NCI-H128 (cell line): ENCODE results near the gene GLOD4.
"Not testable (repeated sequence)": the region's sequence is repeated elsewhere in the genome, so short reads cannot be mapped to it uniquely, and the experiment has no call there.

Source experiments
- DNase-seq: peaks from one replicate; lab custom pipeline; 2025; ENCODE audit not compliant: unreplicated experiment; lab: John Stamatoyannopoulos, UW

GLOD4 gene

GRCh38 chr17:778096-778495 is 4.0 kb downstream of the GLOD4 start:
- DNase-seq = no peak

GRCh38 chr17:774313-774584 is 7.8 kb downstream of the GLOD4 start:
- no peak for DNase-seq

GRCh38 chr17:773467-774312 is 8.4 kb downstream of the GLOD4 start:
- DNase-seq = no peak

GRCh38 chr17:773016-773415 is 9.1 kb downstream of the GLOD4 start:
- no peak for DNase-seq

- no peak for DNase-seq
Observed at GRCh38 chr17:767076-767475, 15.0 kb downstream of the GLOD4 start.

GRCh38 chr17:760371-760770 is 21.7 kb downstream of the GLOD4 start:
- DNase-seq = no peak

GRCh38 chr17:759964-760363 is 22.1 kb downstream of the GLOD4 start:
- no peak for DNase-seq

GRCh38 chr17:756010-756567 is 26.0 kb downstream of the GLOD4 start:
- not testable (repeated sequence) for DNase-seq

- not testable (repeated sequence) for DNase-seq
Observed at GRCh38 chr17:755319-755961, 26.6 kb downstream of the GLOD4 start.

- DNase-seq = no peak
Observed at GRCh38 chr17:753418-753817, 28.7 kb downstream of the GLOD4 start.

GRCh38 chr17:752620-753219 is 29.4 kb downstream of the GLOD4 start:
- DNase-seq = peak; percentile 24

- peak; percentile 68 for DNase-seq
Observed at GRCh38 chr17:752002-752619, 30.0 kb downstream of the GLOD4 start, which contains the start of gene GEMIN4. Gene GEMIN4 (minus strand): TSS chr17:752264. CDS start chr17:752142, 122 bp downstream.

- DNase-seq = no peak
Observed at GRCh38 chr17:751269-752001, 30.6 kb downstream of the GLOD4 start.

GRCh38 chr17:750431-751037 is 31.5 kb downstream of the GLOD4 start:
- no peak for DNase-seq

- DNase-seq = not testable (repeated sequence)
Observed at GRCh38 chr17:749359-749758, 32.7 kb downstream of the GLOD4 start.

GRCh38 chr17:748604-749003 is 33.5 kb downstream of the GLOD4 start:
- not testable (repeated sequence) for DNase-seq

GRCh38 chr17:746783-747629 is 35.1 kb downstream of the GLOD4 start:
- no peak for DNase-seq

- no peak for DNase-seq
Observed at GRCh38 chr17:746181-746580, 35.9 kb downstream of the GLOD4 start.

- no peak for DNase-seq
Observed at GRCh38 chr17:745406-745805, 36.7 kb downstream of the GLOD4 start.
